SK-N-SH (cell line): ENCODE data around the gene AXL. TPM values are rescaled to one million over a fixed set of nuclear protein-coding genes. Genes with fewer than 3 reads are reported as not detected.

Experiments
- CTCF ChIA-PET: fragments of 300-600, 350-600 bp; formaldehyde crosslinking; extraction: SDS; loops from one replicate; lab custom pipeline; 2021; lab: Yijun Ruan, JAX
- POLR2A ChIA-PET: fragments of 350-600 bp; sonication (Branson Sonifier 250); formaldehyde crosslinking; extraction: SDS; loops from one replicate; lab custom pipeline; 2020; ENCODE audit warnings: antibody characterized with exemption, inconsistent platforms; lab: Yijun Ruan, JAX
- DNase-seq: peaks from one replicate; pipeline ENCODE4 v3.0.0; 2012
- H2AFZ ChIP-seq: fragments of 200-600 bp; sonication (generic); 2 replicates; pipeline ENCODE4 v1.8.1; 2016; ENCODE audit warnings: antibody characterized with exemption, mild to moderate bottlenecking, low read depth
- H3F3A ChIP-seq: fragments of 200-600 bp; sonication (generic); replicated peaks from 2 replicates; pipeline ENCODE3; 2016; ENCODE audit warnings: antibody characterized with exemption, mild to moderate bottlenecking; ENCODE audit not compliant: insufficient read depth
- H3K27ac ChIP-seq, 2 experiments: fragments of 200-500 bp in 1 of 2; fragments of 200-600 bp in 1 of 2; sonication (Bioruptor generic) in 1 of 2; sonication (generic), shearing (Covaris generic) in 1 of 2; 2 replicates each; pipeline versions ENCODE4 v1.5.1 to v1.6.1; 2014 to 2016; ENCODE audit warnings: low read depth in 2 of 2, inconsistent platforms in 1 of 2, low read length in 1 of 2, mild to moderate bottlenecking in 1 of 2, mixed read lengths in 1 of 2
- H3K27me3 ChIP-seq: fragments of 200-600 bp; sonication (generic), shearing (Covaris generic); 2 replicates; pipeline ENCODE4 v1.6.1; 2016; ENCODE audit warnings: mixed run types; ENCODE audit not compliant: insufficient read depth
- H3K36me3 ChIP-seq, 2 experiments: fragments of 200-500 bp in 1 of 2; fragments of 200-600 bp in 1 of 2; sonication (Bioruptor generic) in 1 of 2; sonication (generic) in 1 of 2; replicated peaks in 1 of 2; 2 replicates each; pipeline versions ENCODE3 to v1.5.1; 2014 to 2016; ENCODE audit warnings: low read length in 1 of 2, mild to moderate bottlenecking in 1 of 2; ENCODE audit not compliant: insufficient read depth in 2 of 2, control insufficient read depth in 1 of 2
- H3K4me1 ChIP-seq, 2 experiments: fragments of 200-500 bp in 1 of 2; fragments of 200-600 bp in 1 of 2; sonication (Bioruptor generic) in 1 of 2; sonication (generic), shearing (Covaris generic) in 1 of 2; 2 replicates each; pipeline versions ENCODE4 v1.5.1 to v1.6.1; 2014 to 2016; ENCODE audit warnings: low read depth in 1 of 2, low read length in 1 of 2, mixed run types in 1 of 2; ENCODE audit not compliant: insufficient read depth in 2 of 2, control insufficient read depth in 1 of 2
- H3K4me2 ChIP-seq: fragments of 200-600 bp; sonication (generic), shearing (Covaris generic); 2 replicates; pipeline ENCODE4 v1.6.1; 2017; ENCODE audit warnings: mixed run types
- H3K4me3 ChIP-seq, 2 experiments: fragments of 200-500 bp in 1 of 2; fragments of 200-600 bp in 1 of 2; sonication (Bioruptor generic) in 1 of 2; sonication (generic), shearing (Covaris generic) in 1 of 2; 2 replicates each; pipeline versions ENCODE4 v1.5.1 to v1.8.1; 2014 to 2016; ENCODE audit warnings: low read depth in 2 of 2, inconsistent platforms in 1 of 2, low read length in 1 of 2, mild to moderate bottlenecking in 1 of 2, mixed read lengths in 1 of 2, moderate library complexity in 1 of 2
- H3K79me2 ChIP-seq: fragments of 200-600 bp; sonication (generic); 2 replicates; pipeline ENCODE4 v1.8.1; 2017; ENCODE audit warnings: mild to moderate bottlenecking; ENCODE audit not compliant: insufficient read depth
- H3K9ac ChIP-seq: fragments of 200-600 bp; sonication (generic); 2 replicates; pipeline ENCODE4 v1.6.1; 2017; ENCODE audit warnings: mixed run types
- H3K9me2 ChIP-seq: fragments of 200-600 bp; sonication (generic); 2 replicates; pipeline ENCODE4 v1.6.1; 2017; ENCODE audit warnings: mixed run types
- H3K9me3 ChIP-seq: fragments of 200-600 bp; sonication (generic); 2 replicates; pipeline ENCODE4 v1.6.1; 2017; ENCODE audit warnings: mixed run types, mild to moderate bottlenecking, moderate library complexity
- H4K20me1 ChIP-seq: fragments of 200-600 bp; sonication (generic); 2 replicates; pipeline ENCODE4 v1.6.1; 2017; ENCODE audit warnings: mild to moderate bottlenecking, mixed run types; ENCODE audit not compliant: insufficient read depth
- CTCF ChIP-seq: fragments of 200-600 bp; sonication (generic); IDR thresholded peaks from 2 replicates; pipeline ENCODE4 v1.6.1; 2017; ENCODE audit warnings: antibody characterized with exemption, mild to moderate bottlenecking, moderate library complexity
- ELF1 ChIP-seq: IDR thresholded peaks from 2 replicates; pipeline ENCODE4 v1.4.0; 2012
- EP300 ChIP-seq, 2 experiments: IDR thresholded peaks; 2 replicates each; pipeline versions ENCODE4 v1.4.0 to v1.6.1; 2012; ENCODE audit warnings: borderline replicate concordance in 1 of 2, low read depth in 1 of 2, low read length in 1 of 2
- EZH2phosphoT487 ChIP-seq: fragments of 200-600 bp; sonication (generic); IDR thresholded peaks from 2 replicates; pipeline ENCODE4 v1.6.1; 2017; ENCODE audit warnings: low read depth, mixed run types, mild to moderate bottlenecking, antibody characterized with exemption, moderate library complexity, borderline replicate concordance
- FOSL2 ChIP-seq: IDR thresholded peaks from 2 replicates; pipeline ENCODE4 v1.4.0; 2012; ENCODE audit warnings: low read depth, mild to moderate bottlenecking, moderate library complexity, borderline replicate concordance
- FOXM1 ChIP-seq: IDR thresholded peaks from 2 replicates; pipeline ENCODE4 v1.4.0; 2012; ENCODE audit warnings: low read depth, mild to moderate bottlenecking
- GABPA ChIP-seq: IDR thresholded peaks from 2 replicates; pipeline ENCODE4 v1.4.0; 2012; ENCODE audit warnings: low read depth, mild to moderate bottlenecking
- JUND ChIP-seq: IDR thresholded peaks from 2 replicates; pipeline ENCODE4 v1.4.0; 2012
- MXI1 ChIP-seq: IDR thresholded peaks from 2 replicates; pipeline ENCODE4 v1.6.1; 2012; ENCODE audit warnings: mild to moderate bottlenecking, low read depth, low read length, improper control_type of control experiment
- NFIC ChIP-seq: IDR thresholded peaks from 2 replicates; pipeline ENCODE4 v1.4.0; 2012; ENCODE audit warnings: borderline replicate concordance
- POLR2AphosphoS5 ChIP-seq: IDR thresholded peaks from 2 replicates; pipeline ENCODE4 v1.6.1; 2012; ENCODE audit warnings: low read depth, low read length
- RCOR1 ChIP-seq: fragments of 150-350 bp; IDR thresholded peaks from 2 replicates; pipeline ENCODE4 v1.6.1; 2017; ENCODE audit warnings: antibody characterized with exemption, low read length
- RFX5 ChIP-seq: IDR thresholded peaks from 2 replicates; pipeline ENCODE4 v1.6.1; 2012; ENCODE audit warnings: mild to moderate bottlenecking, improper control_type of control experiment, low read length
- SMC3 ChIP-seq: IDR thresholded peaks from 2 replicates; pipeline ENCODE4 v1.6.1; 2012; ENCODE audit warnings: low read depth, low read length, improper control_type of control experiment
- TAF1 ChIP-seq: IDR thresholded peaks from 2 replicates; pipeline ENCODE4 v1.6.1; 2012; ENCODE audit warnings: low read depth, mild to moderate bottlenecking, low read length, moderate library complexity, borderline replicate concordance
- TEAD4 ChIP-seq: IDR thresholded peaks from 2 replicates; pipeline ENCODE4 v1.4.0; 2012; ENCODE audit warnings: mild to moderate bottlenecking, borderline replicate concordance; ENCODE audit not compliant: insufficient read depth
- YY1 ChIP-seq: IDR thresholded peaks from 2 replicates; pipeline ENCODE4 v1.4.0; 2012; ENCODE audit warnings: low read depth, mild to moderate bottlenecking
- WGBS: methylation state at CpG from one replicate; pipeline ENCODE4 v1.1.6; 2017; ENCODE audit warnings: low lambda C conversion rate; 5-methylcytosine and 5-hydroxymethylcytosine counted together
- polyA plus RNA-seq, 3 experiments: library from polyadenylated mRNA; depleted of rRNA; stranded (reverse); fragments of >200 nt; gene quantifications; 2 replicates each; pipeline ENCODE4 v1.2.3, GENCODE V29; 2012
- TF ChIP-seq, protein P1 (sequence below): fragments of 150-350 bp; IDR thresholded peaks from 2 replicates; pipeline ENCODE4 v1.6.1; 2017; ENCODE audit warnings: antibody characterized with exemption, low read length, low read depth, borderline replicate concordance
- TF ChIP-seq, protein P2 (sequence below): fragments of 150-350 bp; IDR thresholded peaks from 2 replicates; pipeline ENCODE4 v1.6.1; 2016; ENCODE audit warnings: mild to moderate bottlenecking, low read depth, low read length
- TF ChIP-seq, protein P3 (sequence below): IDR thresholded peaks from 2 replicates; pipeline ENCODE4 v1.4.0; 2012; ENCODE audit warnings: low read depth, borderline replicate concordance

AXL gene
- polyA plus RNA-seq, 1 of the 3 experiments (the other 2 are of a cell fraction), result 82.6 TPM

GRCh38 chr19:41299046-41299754, 80.2 kb downstream of the AXL start:
- Histone ChIP-seq H3K9me3 (no peaks in the 10 kb centered on the region), H2AFZ (no peak overlapping the region), H3K27ac (peak overlapping the region in 1 of 2 experiments; percentile 80; a peak in 2 of 4 replicates), H3K79me2 (peaks cover 11% of the 10 kb centered on the region; the same call in 1 of the 2 replicates), H3F3A (peaks cover 17% of the 10 kb centered on the region), H3K4me3 (no peak overlapping the region), H4K20me1 (peaks cover 9% of the 10 kb centered on the region; the same call in 1 of the 2 replicates), H3K9me2 (no peaks in the 10 kb centered on the region), H3K4me1 (no peaks in the 10 kb centered on the region), H3K36me3 (peaks cover 65 to 95% of the 10 kb centered on the region in 2 experiments), H3K27me3 (no peaks in the 10 kb centered on the region), H3K4me2 (no peak overlapping the region), H3K9ac (no peak overlapping the region)
- POLR2A ChIA-PET, result no interaction called here
- DNase-seq, result no peak
- WGBS, result 93% methylated on average over 10 of the region's 10 CpGs
- CTCF ChIA-PET, result interaction anchor here (1.0 to 12.4 kb wide), 3 partner anchors 8 to 35 kb away, joined by 3 to 105 read pairs (median 3); partner anchors contain the start of genes CCDC97 and HNRNPUL1
- TF ChIP-seq EP300 (IDR thresholded peaks at IDR 0.05; ENCODE audit: borderline replicate concordance in 1 of 2, low read depth in 1 of 2, low read length in 1 of 2) (no peak), FOSL2 (no peak), NFIC (no peak), FOXM1 (no peak), JUND (no peak), POLR2AphosphoS5 (no peak), SMC3 (no peak), MXI1 (no peak), CTCF (no peak), TAF1 (no peak), RFX5 (no peak), ELF1 (no peak), YY1 (no peak), GABPA (no peak), RCOR1 (no peak), EZH2phosphoT487 (no peak), TEAD4 (no peak)
- TF ChIP-seq, protein P1, sequence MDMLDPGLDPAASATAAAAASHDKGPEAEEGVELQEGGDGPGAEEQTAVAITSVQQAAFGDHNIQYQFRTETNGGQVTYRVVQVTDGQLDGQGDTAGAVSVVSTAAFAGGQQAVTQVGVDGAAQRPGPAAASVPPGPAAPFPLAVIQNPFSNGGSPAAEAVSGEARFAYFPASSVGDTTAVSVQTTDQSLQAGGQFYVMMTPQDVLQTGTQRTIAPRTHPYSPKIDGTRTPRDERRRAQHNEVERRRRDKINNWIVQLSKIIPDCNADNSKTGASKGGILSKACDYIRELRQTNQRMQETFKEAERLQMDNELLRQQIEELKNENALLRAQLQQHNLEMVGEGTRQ, result no peak
- TF ChIP-seq, protein P2, sequence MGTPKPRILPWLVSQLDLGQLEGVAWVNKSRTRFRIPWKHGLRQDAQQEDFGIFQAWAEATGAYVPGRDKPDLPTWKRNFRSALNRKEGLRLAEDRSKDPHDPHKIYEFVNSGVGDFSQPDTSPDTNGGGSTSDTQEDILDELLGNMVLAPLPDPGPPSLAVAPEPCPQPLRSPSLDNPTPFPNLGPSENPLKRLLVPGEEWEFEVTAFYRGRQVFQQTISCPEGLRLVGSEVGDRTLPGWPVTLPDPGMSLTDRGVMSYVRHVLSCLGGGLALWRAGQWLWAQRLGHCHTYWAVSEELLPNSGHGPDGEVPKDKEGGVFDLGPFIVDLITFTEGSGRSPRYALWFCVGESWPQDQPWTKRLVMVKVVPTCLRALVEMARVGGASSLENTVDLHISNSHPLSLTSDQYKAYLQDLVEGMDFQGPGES, result no peak
- TF ChIP-seq, protein P3, sequence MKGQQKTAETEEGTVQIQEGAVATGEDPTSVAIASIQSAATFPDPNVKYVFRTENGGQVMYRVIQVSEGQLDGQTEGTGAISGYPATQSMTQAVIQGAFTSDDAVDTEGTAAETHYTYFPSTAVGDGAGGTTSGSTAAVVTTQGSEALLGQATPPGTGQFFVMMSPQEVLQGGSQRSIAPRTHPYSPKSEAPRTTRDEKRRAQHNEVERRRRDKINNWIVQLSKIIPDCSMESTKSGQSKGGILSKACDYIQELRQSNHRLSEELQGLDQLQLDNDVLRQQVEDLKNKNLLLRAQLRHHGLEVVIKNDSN, result no peak
